Activated T-helper 1 cell treated with Interleukin-2 at 50 U/mL for 16 hours (primary cell): ENCODE results near the gene OR2T2.
"Not testable (repeated sequence)": the region's sequence is repeated elsewhere in the genome, so short reads cannot be mapped to it uniquely, and the experiment has no call there.

Experiments used
- DNase-seq: peaks from one replicate; pipeline ENCODE4 v3.0.0-alpha.2; 2020; ENCODE audit warnings: low read depth

The OR2T2 gene

GRCh38 chr1:248445399-248445798, at the start of gene OR2T2:
TSS of gene OR2T2 (plus strand) at chr1:248445637. CDS start at chr1:248452798, 7,161 bp downstream.
- not testable (repeated sequence) for DNase-seq

DNA sequence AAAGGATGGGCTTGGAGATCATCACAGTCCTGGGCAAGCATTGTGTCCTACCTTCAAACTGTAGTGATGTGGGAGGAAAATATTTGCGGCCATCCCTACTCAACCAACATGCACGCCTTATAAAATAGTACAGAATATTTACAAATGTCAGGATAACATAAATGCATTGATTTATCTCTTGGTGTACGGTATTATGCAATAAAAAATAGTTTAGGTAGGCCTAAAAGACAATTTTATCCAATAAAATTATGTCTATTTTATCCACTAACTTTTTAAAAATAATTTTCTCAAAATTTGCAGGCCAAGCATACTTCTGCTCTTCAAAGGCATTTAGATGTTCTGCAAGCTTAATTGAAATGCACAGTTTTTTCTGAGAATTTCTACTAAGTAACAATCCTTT, 42.7 kb upstream of the OR2T2 start, which contains the start of gene OR2T1:
TSS of gene OR2T1 (plus strand) at position 301 of the 400 bp plus-strand sequence. CDS start 3,100 bp downstream, outside the sequence.
- no peak for DNase-seq

- DNase-seq: no peak
Measured at GRCh38 chr1:248404024-248404423, 41.4 kb upstream of the OR2T2 start.

DNA sequence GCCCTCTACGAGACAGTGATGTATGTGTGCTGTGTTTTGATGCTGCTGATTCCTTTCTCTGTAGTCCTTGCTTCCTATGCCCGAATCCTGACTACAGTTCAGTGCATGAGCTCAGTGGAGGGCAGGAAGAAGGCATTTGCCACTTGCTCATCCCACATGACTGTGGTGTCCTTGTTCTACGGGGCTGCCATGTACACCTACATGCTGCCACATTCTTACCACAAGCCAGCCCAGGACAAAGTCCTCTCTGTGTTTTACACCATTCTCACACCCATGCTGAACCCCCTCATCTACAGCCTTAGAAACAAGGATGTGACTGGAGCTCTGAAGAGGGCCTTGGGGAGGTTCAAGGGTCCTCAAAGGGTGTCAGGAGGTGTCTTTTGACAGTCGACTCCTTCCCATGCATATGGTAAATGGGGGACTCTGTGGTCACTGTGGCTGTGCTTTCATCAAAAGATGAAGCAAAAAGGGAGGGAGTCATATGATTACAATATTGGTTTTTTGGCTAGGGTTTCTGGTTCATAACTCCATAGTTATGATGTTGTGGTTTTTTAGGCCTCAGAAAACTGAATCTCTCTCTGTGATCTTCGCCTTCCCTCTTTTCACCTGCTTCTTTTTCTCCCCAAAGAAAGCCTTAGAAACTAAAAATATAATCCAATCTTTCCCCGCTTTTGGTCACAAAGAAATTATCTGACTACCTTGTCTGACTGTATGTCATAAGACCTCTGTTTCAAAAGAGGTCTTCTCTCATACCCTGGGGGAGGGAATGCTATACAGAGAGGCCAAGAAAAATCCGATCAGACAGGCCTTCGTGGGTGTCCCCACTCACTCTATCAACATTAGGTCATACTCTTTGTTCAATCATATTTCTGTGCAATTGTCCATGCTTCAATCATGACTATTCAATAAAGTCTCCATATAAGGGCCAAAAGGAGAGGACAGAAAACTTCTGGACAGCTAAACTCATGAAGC, 38.4 kb upstream of the OR2T2 start:
- no peak for DNase-seq

DNA sequence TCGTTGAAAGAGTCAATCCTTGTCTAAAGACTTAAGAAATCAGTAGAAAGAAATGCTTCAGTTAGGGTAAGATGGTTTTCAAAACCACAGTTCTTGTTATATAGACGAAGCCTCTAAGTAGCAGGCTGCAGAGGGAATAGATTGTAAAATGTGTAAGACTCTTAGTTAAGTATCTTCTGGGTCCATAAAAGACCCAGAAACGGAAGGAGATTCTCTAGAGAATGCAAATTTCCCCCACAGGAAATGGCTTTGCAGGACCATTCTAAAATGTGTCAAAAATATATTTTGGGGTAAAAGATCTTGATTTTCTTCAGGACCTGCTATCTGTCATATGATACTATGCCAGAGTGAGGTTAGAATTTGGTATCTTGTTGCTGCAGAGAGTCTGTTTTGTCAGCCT, 29.2 kb upstream of the OR2T2 start:
- no peak for DNase-seq

DNA sequence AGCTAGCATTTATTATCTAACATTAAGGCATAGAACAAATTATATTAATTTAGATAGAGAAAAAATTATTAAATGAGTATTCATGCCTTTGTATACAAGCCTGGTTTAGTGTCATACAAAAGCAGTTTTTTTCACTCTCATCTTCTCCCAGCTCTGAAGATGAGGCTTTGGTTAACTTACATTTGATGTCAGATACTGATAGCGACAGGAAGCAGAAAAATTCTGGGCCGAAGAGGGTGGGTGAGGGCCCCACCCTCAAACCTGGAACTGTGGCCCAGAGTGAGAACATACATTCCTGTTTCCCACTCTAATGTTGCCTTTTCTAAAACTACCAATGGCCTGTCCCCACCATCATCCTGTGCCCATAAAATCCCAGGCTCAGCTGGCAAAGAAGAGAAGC, 27.6 kb upstream of the OR2T2 start:
- DNase-seq: no peak

DNA sequence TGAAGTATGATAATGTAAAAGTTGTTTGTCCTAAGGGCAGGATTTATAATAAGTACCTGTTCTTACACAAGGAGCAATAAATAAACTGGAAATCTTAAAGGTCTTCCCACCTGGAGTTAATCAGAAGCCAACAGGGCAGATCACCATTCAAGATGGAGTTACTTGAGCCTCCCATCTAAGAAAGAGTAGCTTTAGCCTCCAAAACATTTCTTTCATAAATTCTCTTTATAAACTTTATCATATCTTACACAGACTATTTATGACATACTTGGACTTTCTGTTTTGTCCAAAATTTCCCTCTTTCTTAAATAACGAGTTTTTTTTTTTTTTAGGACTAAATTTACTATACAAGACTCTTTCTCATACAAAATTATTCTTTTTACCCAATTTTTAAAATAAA, 24.1 kb upstream of the OR2T2 start:
- no peak for DNase-seq

- DNase-seq: not testable (repeated sequence)
Measured at GRCh38 chr1:248427526-248428191, 17.8 kb upstream of the OR2T2 start.

GRCh38 chr1:248428192-248428533, 17.3 kb upstream of the OR2T2 start:
- not testable (repeated sequence) for DNase-seq

DNA sequence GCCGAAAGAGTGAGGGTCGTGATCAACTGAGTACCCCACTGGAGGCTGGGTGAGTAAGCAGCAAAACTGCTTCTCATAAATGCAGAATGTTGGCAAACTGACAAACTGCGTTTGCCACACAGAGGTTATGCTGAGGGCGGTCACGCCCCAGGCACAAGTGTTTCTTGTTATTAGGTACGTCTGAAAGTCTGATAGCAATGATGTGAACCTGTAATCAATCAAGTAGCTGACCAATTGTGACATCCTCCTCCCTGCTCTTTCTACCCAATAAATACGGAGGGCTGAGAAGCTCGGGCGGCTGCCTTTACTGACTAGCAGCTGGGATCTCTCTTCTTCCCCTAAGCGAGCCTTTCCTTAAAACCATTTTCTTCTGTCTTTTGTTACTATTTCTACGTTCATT, 13.8 kb upstream of the OR2T2 start:
- not testable (repeated sequence) for DNase-seq

DNA sequence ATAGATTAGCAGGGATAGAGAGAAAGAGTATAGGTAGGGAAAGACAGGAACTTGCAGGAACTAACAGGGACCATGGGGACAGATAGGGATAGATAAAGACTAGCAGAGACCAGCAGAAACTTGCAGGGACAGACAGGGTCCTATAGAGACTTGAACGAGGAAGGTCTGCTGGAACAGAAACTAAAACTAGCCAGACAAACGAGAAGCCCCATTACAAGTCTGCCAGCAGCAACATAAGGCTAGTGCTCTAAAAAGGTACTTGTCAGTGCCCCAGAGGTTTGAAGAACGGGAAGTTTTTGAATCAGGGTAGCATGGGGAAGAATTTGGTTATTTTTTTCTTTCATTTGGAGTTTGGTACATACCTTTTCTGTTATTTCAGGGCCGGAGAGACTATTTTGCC, 13.2 kb upstream of the OR2T2 start:
- not testable (repeated sequence) for DNase-seq

DNA sequence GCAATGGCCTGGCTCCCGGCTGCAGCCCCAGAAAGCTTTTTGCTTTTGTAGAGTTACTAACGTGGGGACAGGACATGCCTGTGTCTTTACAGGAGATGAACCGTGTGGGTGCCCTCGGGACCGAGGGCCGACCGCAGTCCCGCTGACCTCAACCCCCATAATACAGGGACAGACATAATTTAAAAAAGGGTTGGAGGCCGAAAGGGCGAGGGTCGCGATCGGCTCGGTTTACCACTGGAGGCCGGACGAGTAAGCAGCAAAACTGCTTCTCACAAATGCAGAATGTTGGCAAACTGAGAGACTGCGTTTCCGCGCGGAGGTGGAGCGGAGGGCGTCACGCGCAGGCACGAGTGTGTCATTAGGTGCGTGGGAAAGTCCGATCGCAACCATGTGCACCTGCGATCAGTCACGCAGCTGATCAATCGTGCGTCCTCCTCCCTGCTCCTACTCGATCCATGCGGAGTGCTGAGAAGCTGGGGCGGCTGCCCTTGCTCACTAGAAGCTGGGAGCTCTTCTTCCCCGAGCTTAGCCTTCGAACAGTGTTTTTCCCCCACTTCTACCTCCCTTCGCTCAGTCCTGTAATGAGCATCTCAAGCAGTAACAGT, 11.5 kb upstream of the OR2T2 start:
- DNase-seq: not testable (repeated sequence)

DNA sequence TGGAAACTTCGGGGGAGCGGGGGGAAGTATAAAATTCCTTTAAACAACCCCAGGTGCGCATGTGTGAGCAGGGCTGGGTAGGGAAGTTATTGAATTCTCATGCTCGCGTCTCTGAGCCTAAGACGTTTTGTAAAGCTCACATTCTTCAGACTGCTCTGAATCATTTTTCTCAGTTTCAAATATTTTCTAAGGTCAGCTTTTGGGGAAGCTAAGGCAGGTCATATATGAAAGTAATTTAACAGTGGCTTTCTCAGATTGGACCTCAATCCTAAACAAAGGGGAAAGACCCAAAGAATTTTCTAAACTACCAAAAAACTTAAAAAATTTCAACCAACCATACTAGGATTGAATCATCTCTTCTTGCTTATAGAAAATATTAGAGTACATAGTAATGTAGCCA, 10.5 kb upstream of the OR2T2 start:
- not testable (repeated sequence) for DNase-seq

- DNase-seq: not testable (repeated sequence)
Measured at GRCh38 chr1:248436303-248436702, 9.1 kb upstream of the OR2T2 start.

GRCh38 chr1:248438668-248439067, 6.8 kb upstream of the OR2T2 start:
- DNase-seq: not testable (repeated sequence)

DNA sequence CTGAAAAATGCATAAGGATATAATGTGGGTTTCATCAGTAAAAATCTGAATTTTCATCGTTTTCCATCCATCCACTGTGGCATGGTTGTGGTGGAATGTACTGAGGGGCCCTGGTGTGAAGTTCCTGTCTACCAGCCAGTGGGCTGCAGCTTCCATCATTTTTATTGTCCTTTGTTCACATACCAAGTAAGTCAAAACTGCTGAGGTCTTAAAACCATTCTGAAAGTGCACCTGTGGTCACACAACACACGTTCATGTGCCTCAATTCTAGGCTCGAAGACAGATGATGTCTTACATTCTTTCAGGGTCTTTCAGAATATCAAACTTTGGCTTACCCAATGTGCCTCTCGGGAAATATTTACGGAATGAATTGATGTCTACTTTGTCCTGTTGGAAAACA, 6.2 kb upstream of the OR2T2 start:
- DNase-seq: not testable (repeated sequence)

GRCh38 chr1:248442500-248443277, 2.7 kb upstream of the OR2T2 start:
- DNase-seq: not testable (repeated sequence)

- DNase-seq: not testable (repeated sequence)
Measured at GRCh38 chr1:248444603-248445002, 834 bp upstream of the OR2T2 start.

- DNase-seq: not testable (repeated sequence)
Measured at GRCh38 chr1:248448409-248449074, 3.1 kb downstream of the OR2T2 start.

DNA sequence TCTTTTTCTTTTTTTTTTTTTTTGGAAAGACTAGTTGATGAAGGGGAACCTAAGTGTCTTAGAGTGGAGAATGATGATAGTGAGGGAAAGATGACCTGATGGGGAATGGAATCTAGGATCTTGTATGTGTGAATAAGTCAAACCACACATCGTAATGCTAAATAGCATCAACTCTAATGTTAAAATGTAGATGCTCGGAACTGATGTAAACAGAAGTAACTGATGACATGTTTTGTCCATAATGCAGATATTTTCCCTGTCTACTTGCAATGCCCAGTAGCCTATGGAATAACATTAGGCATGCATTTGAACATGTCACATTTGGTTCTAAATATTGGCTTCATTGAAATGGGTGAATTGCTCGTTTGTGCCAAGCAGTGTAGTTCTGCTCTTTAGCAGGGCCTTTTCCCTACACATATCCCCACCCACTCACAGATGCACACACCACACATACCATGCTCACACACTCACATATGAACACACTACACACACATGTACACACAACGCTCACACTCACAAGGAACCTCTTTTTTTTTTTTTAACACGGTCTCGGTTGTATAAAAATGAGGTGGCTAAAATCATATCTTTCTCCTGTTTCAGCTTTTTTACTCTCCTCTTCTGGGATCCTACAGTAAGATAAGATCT, 4.5 kb downstream of the OR2T2 start:
- DNase-seq: not testable (repeated sequence)
